OCI-LY1 (cell line): ENCODE measurements around the gene NDRG2.

Experiments used
- CTCF ChIP-seq: fragments of 200-600 bp; sonication (generic), shearing (Covaris generic); IDR thresholded peaks from 2 replicates; pipeline ENCODE4 v1.5.1; 2017; ENCODE audit warnings: mild to moderate bottlenecking, antibody characterized with exemption, low read length, moderate library complexity, mixed read lengths
- EZH2 ChIP-seq: fragments of 200-600 bp; sonication (generic), shearing (Covaris generic); IDR thresholded peaks from 2 replicates; pipeline ENCODE4 v1.8.0; 2017; ENCODE audit warnings: borderline replicate concordance, mixed run types, mild to moderate bottlenecking, antibody characterized with exemption, low read length, moderate library complexity, mixed read lengths

GRCh38 chr14:21018781-21019180, 6.1 kb downstream of the NDRG2 start:
- no peak for TF ChIP-seq CTCF
- TF ChIP-seq EZH2, result no peak
